HEK293 (cell line): ENCODE results near the gene LMO7.
"Not testable (repeated sequence)": the region's sequence is repeated elsewhere in the genome, so short reads cannot be mapped to it uniquely, and the experiment has no call there.

ENCODE experiments used
- CTCF ChIA-PET: fragments of 350-600 bp; formaldehyde crosslinking; extraction: SDS; loops from one replicate; lab custom pipeline; 2021; ENCODE audit warnings: antibody characterized with exemption; lab: Yijun Ruan, JAX
- POLR2A ChIA-PET: fragments of 300-600 bp; formaldehyde crosslinking; extraction: SDS; loops from one replicate; lab custom pipeline; 2020; ENCODE audit warnings: antibody characterized with exemption, inconsistent platforms; lab: Yijun Ruan, JAX
- H3K27ac ChIP-seq: fragments of 200-500 bp; sonication (Bioruptor generic); 2 replicates; pipeline ENCODE4 v1.5.1; 2014; ENCODE audit warnings: low read depth, low read length, control low read depth, inconsistent platforms; ENCODE audit errors: extremely low read depth
- H3K36me3 ChIP-seq, 2 experiments: fragments of 200-500 bp in 1 of 2; sonication (Bioruptor generic) in 1 of 2; 1 replicate in 1 of 2; 2 replicates in 1 of 2; pipeline ENCODE4 v1.5.1; 2014 to 2017; ENCODE audit warnings: inconsistent platforms in 2 of 2, low read length in 2 of 2; ENCODE audit not compliant: control insufficient read depth in 2 of 2, insufficient read depth in 1 of 2
- H3K4me1 ChIP-seq: fragments of 200-500 bp; sonication (Bioruptor generic); 2 replicates; pipeline ENCODE4 v1.5.1; 2014; ENCODE audit warnings: mild to moderate bottlenecking, low read length, inconsistent platforms; ENCODE audit not compliant: control insufficient read depth, insufficient read depth
- H3K4me3 ChIP-seq: 2 replicates; pipeline ENCODE4 v1.5.1; 2011; ENCODE audit warnings: low read depth, mild to moderate bottlenecking, control low read depth, low read length, moderate library complexity
- H3K9me3 ChIP-seq: fragments of 200-500 bp; sonication (Bioruptor generic); 2 replicates; pipeline ENCODE4 v1.5.1; 2014; ENCODE audit warnings: low read depth, low read length, inconsistent platforms; ENCODE audit not compliant: control insufficient read depth, insufficient read depth
- WT1 ChIP-seq: fragments of 450-650 bp; formaldehyde crosslinking; IDR thresholded peaks from 2 replicates; pipeline ENCODE4 v1.5.1; 2016; ENCODE audit warnings: missing biosample characterization, missing genetic modification characterization
- ZBTB48 ChIP-seq: fragments of 450-650 bp; formaldehyde crosslinking; IDR thresholded peaks from 2 replicates; pipeline ENCODE4 v1.5.1; 2016; ENCODE audit warnings: missing biosample characterization, missing genetic modification characterization
- ZIC2 ChIP-seq: fragments of 450-650 bp; formaldehyde crosslinking; IDR thresholded peaks from 2 replicates; pipeline ENCODE4 v1.5.1; 2016; ENCODE audit warnings: missing biosample characterization, missing genetic modification characterization
- ZNF114 ChIP-seq: fragments of 450-650 bp; formaldehyde crosslinking; IDR thresholded peaks from 2 replicates; pipeline ENCODE4 v1.5.0; 2017; ENCODE audit warnings: missing biosample characterization, missing genetic modification characterization
- ZNF157 ChIP-seq: fragments of 450-650 bp; formaldehyde crosslinking; IDR thresholded peaks from 2 replicates; pipeline ENCODE4 v1.5.1; 2016; ENCODE audit warnings: missing biosample characterization, missing genetic modification characterization
- ZNF16 ChIP-seq: fragments of 450-650 bp; formaldehyde crosslinking; IDR thresholded peaks from 2 replicates; pipeline ENCODE4 v1.5.1; 2016; ENCODE audit warnings: low read depth, missing biosample characterization, missing genetic modification characterization
- ZNF184 ChIP-seq: fragments of 450-650 bp; IDR thresholded peaks from 2 replicates; pipeline ENCODE4 v1.5.1; 2018; ENCODE audit warnings: missing biosample characterization, mild to moderate bottlenecking, missing genetic modification characterization
- ZNF221 ChIP-seq: fragments of 450-650 bp; formaldehyde crosslinking; IDR thresholded peaks from 2 replicates; pipeline ENCODE4 v1.5.1; 2017; ENCODE audit warnings: missing biosample characterization, missing genetic modification characterization, borderline replicate concordance
- ZNF23 ChIP-seq: fragments of 450-650 bp; formaldehyde crosslinking; IDR thresholded peaks from 2 replicates; pipeline ENCODE4 v1.5.1; 2016; ENCODE audit warnings: missing biosample characterization, missing genetic modification characterization, borderline replicate concordance
- ZNF433 ChIP-seq: fragments of 450-650 bp; formaldehyde crosslinking; IDR thresholded peaks from 2 replicates; pipeline ENCODE4 v1.5.1; 2016; ENCODE audit warnings: missing biosample characterization, missing genetic modification characterization, low read depth
- ZNF610 ChIP-seq: fragments of 450-650 bp; formaldehyde crosslinking; IDR thresholded peaks from 2 replicates; pipeline ENCODE4 v1.5.1; 2016; ENCODE audit warnings: missing biosample characterization, missing genetic modification characterization, borderline replicate concordance
- ZNF629 ChIP-seq: fragments of 450-650 bp; formaldehyde crosslinking; IDR thresholded peaks from 2 replicates; pipeline ENCODE4 v1.5.1; 2017; ENCODE audit warnings: missing biosample characterization, missing genetic modification characterization
- ZNF776 ChIP-seq: fragments of 450-650 bp; formaldehyde crosslinking; IDR thresholded peaks from 2 replicates; pipeline ENCODE4 v1.5.0; 2017; ENCODE audit warnings: missing biosample characterization, missing genetic modification characterization, borderline replicate concordance
- ZNF777 ChIP-seq: fragments of 450-650 bp; formaldehyde crosslinking; IDR thresholded peaks from 2 replicates; pipeline ENCODE4 v1.5.1; 2017; ENCODE audit warnings: missing biosample characterization, missing genetic modification characterization, borderline replicate concordance
- TF ChIP-seq, protein P1 (sequence below): fragments of 450-650 bp; IDR thresholded peaks from 2 replicates; pipeline ENCODE4 v1.5.1; 2018; ENCODE audit warnings: missing biosample characterization, missing genetic modification characterization
- TF ChIP-seq, protein P2 (sequence below): fragments of 450-650 bp; formaldehyde crosslinking; IDR thresholded peaks from 2 replicates; pipeline ENCODE4 v1.5.1; 2016; ENCODE audit warnings: missing biosample characterization, missing genetic modification characterization
- TF ChIP-seq, protein P3 (sequence below): fragments of 450-650 bp; formaldehyde crosslinking; IDR thresholded peaks from 2 replicates; pipeline ENCODE4 v1.5.1; 2016; ENCODE audit warnings: missing biosample characterization, missing genetic modification characterization
- TF ChIP-seq, protein P4 (sequence below): fragments of 450-650 bp; formaldehyde crosslinking; IDR thresholded peaks from 2 replicates; pipeline ENCODE4 v1.5.1; 2016; ENCODE audit warnings: missing biosample characterization, missing genetic modification characterization

The LMO7 gene

DNA sequence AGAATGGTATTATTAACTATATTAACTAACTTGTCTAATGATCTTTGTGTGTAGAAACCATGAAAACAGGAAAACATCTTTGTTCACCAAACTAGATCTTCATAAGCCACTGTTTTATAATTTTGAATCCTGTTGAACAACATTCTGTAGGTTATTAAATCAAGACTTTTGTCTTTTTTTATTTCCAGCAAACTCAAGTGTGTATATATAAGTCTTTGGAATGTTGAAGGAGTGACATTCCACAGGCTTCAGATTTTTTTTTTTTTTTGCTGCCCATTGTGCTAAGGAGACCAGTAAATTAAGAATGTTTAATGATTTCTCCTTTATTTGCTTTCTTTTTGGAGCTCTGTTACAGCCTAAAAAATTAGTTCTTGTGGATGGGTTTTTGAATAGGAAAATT, 89.6 kb downstream of the LMO7 start:
- no peak for TF ChIP-seq ZNF184 (tag by site-specific recombination)
- H3K4me1 ChIP-seq = no peaks in the 10 kb centered on the region
- H3K9me3 ChIP-seq = no peaks in the 10 kb centered on the region
- H3K27ac ChIP-seq = no peak overlapping the region
- CTCF ChIA-PET = interaction anchor here (0.9 to 1.2 kb wide), 2 partner anchors 30 to 52 kb away, joined by 5 to 6 read pairs; no protein-coding TSS in a partner anchor
- H3K4me3 ChIP-seq = no peak overlapping the region
- no peaks in the 10 kb centered on the region for H3K36me3 ChIP-seq
- POLR2A ChIA-PET = no interaction called here

DNA sequence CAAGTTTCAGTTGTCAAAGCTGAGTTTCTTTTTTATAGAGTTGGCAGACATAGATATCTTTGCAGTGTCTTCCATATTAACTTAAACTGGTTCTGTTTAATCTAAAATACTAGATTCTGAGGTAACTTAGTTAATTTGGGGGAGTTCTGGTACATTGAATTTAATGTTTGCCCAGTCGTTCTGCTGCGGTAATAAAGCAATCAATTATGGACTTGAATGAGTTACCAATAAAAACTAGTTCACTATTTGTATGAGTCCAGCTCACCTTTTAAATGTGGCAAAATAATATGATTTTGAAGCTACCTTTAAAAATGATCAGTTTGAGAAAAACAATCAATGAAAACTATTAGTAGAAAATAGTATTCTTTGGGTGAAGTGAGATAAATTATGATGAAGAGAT, 90.2 kb downstream of the LMO7 start:
- Histone ChIP-seq H3K36me3 (no peaks in the 10 kb centered on the region), H3K27ac (no peak overlapping the region)
- ChIA-PET POLR2A (no interaction called here), CTCF (interaction anchor here (0.7 kb wide), 1 partner anchor 73 kb away, joined by 3 read pairs; no protein-coding TSS in a partner anchor)
- no peak for TF ChIP-seq ZNF16 (tag by site-specific recombination)
- TF ChIP-seq, all 188 proteins: peak for 0
- Histone ChIP-seq H3K4me3 (no peak overlapping the region), H3K4me1 (no peaks in the 10 kb centered on the region), H3K9me3 (no peaks in the 10 kb centered on the region)

DNA sequence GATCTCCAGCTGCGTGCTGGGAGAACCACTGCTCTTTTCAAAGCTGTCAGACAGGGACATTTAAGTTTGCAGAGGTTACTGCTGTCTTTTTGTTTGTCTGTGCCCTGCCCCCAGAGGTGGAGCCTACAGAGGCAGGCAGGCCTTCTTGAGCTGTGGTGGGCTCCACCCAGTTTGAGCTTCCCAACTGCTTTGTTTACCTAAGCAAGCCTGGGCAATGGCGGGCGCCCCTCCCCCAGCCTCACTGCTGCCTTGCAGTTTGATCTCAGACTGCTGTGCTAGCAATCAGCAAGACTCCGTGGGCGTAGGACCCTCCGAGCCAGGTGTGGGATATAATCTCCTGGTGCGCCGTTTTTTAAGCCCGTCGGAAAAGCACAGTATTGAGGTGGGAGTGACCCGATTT, 97.0 kb downstream of the LMO7 start:
- H3K4me3 ChIP-seq, H3K36me3 ChIP-seq, H3K27ac ChIP-seq, H3K4me1 ChIP-seq, CTCF ChIA-PET, POLR2A ChIA-PET, H3K9me3 ChIP-seq: not testable (repeated sequence)

DNA sequence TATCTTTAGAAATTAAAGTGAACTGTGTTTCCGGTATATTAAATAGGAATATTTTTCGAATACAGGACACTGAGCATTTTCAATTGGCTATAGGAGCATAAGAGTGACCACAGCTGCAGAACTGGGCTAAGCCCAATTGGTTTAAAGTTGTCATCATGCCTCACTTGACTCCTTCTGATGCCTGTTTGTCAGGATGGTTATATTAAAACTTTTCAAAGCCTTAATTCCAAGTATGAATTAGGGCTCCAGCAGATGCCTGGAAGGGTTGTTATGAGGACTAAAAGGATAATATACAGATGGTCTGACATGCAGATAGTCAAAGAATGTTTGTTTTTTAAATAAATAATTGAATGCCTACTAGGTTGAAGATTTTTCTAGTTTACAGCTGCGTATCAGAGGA, 100.0 kb downstream of the LMO7 start:
- H3K27ac ChIP-seq = no peak overlapping the region
- ChIA-PET POLR2A (no interaction called here), CTCF (interaction anchor here (0.5 to 1.0 kb wide), 2 partner anchors 11 to 32 kb away, joined by 3 to 6 read pairs; no protein-coding TSS in a partner anchor)
- H3K9me3 ChIP-seq = no peaks in the 10 kb centered on the region
- peaks cover 0 to 4% of the 10 kb centered on the region in 2 experiments; a peak in 1 of 3 replicates for H3K36me3 ChIP-seq
- TF ChIP-seq ZNF23 (tag by site-specific recombination) (no peak), ZBTB48 (no peak)
- H3K4me3 ChIP-seq = no peak overlapping the region
- no peaks in the 10 kb centered on the region for H3K4me1 ChIP-seq

DNA sequence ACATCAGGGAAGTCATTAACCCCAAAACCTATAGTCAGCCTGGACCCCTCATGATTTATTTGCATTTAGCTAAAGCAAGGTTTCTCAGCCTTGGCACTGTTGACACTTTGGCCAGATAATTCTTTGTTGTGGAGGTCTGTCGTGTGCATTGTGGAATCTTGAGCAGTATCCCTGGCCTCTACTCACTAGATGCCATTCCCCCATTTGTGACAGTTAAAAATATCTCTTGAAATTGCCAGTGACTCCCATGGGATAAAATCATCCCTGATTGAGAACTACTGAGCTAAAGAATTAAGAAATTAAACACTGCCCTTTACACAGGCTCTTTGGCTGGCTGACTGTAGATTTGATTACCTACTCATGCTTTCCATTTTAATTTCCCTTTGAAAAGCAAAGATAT, 102.7 kb downstream of the LMO7 start:
- ChIA-PET CTCF (interaction anchor here (0.6 to 0.7 kb wide), 3 partner anchors 44 to 303 kb away, joined by 3 to 5 read pairs (median 4); no protein-coding TSS in a partner anchor), POLR2A (no interaction called here)
- no peaks in the 10 kb centered on the region for H3K9me3 ChIP-seq
- no peaks in the 10 kb centered on the region for H3K4me1 ChIP-seq
- H3K36me3 ChIP-seq = peaks cover 0 to 2% of the 10 kb centered on the region in 2 experiments; a peak in 1 of 3 replicates
- no peak overlapping the region for H3K4me3 ChIP-seq
- H3K27ac ChIP-seq = no peak overlapping the region
- TF ChIP-seq ZNF776 (tag by site-specific recombination) = no peak
- no peak for TF ChIP-seq ZNF221 (tag by site-specific recombination)
- TF ChIP-seq, protein P1, sequence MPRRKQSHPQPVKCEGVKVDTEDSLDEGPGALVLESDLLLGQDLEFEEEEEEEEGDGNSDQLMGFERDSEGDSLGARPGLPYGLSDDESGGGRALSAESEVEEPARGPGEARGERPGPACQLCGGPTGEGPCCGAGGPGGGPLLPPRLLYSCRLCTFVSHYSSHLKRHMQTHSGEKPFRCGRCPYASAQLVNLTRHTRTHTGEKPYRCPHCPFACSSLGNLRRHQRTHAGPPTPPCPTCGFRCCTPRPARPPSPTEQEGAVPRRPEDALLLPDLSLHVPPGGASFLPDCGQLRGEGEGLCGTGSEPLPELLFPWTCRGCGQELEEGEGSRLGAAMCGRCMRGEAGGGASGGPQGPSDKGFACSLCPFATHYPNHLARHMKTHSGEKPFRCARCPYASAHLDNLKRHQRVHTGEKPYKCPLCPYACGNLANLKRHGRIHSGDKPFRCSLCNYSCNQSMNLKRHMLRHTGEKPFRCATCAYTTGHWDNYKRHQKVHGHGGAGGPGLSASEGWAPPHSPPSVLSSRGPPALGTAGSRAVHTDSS (tag by site-specific recombination) = no peak
- TF ChIP-seq ZNF777 = no peak
- TF ChIP-seq, protein P2, sequence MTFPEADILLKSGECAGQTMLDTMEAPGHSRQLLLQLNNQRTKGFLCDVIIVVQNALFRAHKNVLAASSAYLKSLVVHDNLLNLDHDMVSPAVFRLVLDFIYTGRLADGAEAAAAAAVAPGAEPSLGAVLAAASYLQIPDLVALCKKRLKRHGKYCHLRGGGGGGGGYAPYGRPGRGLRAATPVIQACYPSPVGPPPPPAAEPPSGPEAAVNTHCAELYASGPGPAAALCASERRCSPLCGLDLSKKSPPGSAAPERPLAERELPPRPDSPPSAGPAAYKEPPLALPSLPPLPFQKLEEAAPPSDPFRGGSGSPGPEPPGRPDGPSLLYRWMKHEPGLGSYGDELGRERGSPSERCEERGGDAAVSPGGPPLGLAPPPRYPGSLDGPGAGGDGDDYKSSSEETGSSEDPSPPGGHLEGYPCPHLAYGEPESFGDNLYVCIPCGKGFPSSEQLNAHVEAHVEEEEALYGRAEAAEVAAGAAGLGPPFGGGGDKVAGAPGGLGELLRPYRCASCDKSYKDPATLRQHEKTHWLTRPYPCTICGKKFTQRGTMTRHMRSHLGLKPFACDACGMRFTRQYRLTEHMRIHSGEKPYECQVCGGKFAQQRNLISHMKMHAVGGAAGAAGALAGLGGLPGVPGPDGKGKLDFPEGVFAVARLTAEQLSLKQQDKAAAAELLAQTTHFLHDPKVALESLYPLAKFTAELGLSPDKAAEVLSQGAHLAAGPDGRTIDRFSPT (tag by site-specific recombination) = no peak
- no peak for TF ChIP-seq ZNF157 (tag by site-specific recombination)
- no peak for TF ChIP-seq ZNF433 (tag by site-specific recombination)
- TF ChIP-seq, protein P3, sequence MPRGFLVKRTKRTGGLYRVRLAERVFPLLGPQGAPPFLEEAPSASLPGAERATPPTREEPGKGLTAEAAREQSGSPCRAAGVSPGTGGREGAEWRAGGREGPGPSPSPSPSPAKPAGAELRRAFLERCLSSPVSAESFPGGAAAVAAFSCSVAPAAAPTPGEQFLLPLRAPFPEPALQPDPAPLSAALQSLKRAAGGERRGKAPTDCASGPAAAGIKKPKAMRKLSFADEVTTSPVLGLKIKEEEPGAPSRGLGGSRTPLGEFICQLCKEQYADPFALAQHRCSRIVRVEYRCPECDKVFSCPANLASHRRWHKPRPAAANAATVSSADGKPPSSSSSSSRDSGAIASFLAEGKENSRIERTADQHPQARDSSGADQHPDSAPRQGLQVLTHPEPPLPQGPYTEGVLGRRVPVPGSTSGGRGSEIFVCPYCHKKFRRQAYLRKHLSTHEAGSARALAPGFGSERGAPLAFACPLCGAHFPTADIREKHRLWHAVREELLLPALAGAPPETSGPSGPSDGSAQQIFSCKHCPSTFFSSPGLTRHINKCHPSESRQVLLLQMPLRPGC (tag by site-specific recombination) = no peak
- TF ChIP-seq ZNF114 = no peak
- TF ChIP-seq, protein P4, sequence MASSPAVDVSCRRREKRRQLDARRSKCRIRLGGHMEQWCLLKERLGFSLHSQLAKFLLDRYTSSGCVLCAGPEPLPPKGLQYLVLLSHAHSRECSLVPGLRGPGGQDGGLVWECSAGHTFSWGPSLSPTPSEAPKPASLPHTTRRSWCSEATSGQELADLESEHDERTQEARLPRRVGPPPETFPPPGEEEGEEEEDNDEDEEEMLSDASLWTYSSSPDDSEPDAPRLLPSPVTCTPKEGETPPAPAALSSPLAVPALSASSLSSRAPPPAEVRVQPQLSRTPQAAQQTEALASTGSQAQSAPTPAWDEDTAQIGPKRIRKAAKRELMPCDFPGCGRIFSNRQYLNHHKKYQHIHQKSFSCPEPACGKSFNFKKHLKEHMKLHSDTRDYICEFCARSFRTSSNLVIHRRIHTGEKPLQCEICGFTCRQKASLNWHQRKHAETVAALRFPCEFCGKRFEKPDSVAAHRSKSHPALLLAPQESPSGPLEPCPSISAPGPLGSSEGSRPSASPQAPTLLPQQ = no peak
- no peak for TF ChIP-seq WT1 (tag by site-specific recombination)
- TF ChIP-seq ZIC2 (tag by site-specific recombination) = no peak
- TF ChIP-seq ZNF629 (tag by site-specific recombination) = no peak
- no peak for TF ChIP-seq ZNF610
